Endothelial cell (in vitro differentiated cells): ENCODE data around the gene SATB2. TPM values are rescaled to one million over a fixed set of nuclear protein-coding genes. Genes with fewer than 3 reads are reported as not detected.

Source experiments
- DNase-seq: peaks from one replicate; pipeline ENCODE4 v3.0.0; 2021; ENCODE audit warnings: low spot score
- H3K27ac Mint-ChIP-seq: one replicate; pipeline ENCODE4 v1.8.0; 2021; ENCODE audit warnings: mixed read lengths, inconsistent platforms; ENCODE audit not compliant: unreplicated experiment
- H3K27me3 Mint-ChIP-seq: one replicate; pipeline ENCODE4 v1.8.0; 2021; ENCODE audit warnings: mild to moderate bottlenecking, moderate library complexity, mixed read lengths, inconsistent platforms; ENCODE audit not compliant: unreplicated experiment
- H3K36me3 Mint-ChIP-seq: one replicate; pipeline ENCODE4 v1.8.0; 2021; ENCODE audit warnings: mild to moderate bottlenecking, low read depth, mixed read lengths, inconsistent platforms; ENCODE audit not compliant: unreplicated experiment
- H3K4me1 Mint-ChIP-seq: one replicate; pipeline ENCODE4 v1.8.0; 2021; ENCODE audit warnings: mild to moderate bottlenecking, mixed read lengths, inconsistent platforms; ENCODE audit not compliant: unreplicated experiment
- H3K4me3 Mint-ChIP-seq: one replicate; pipeline ENCODE4 v1.8.0; 2021; ENCODE audit warnings: mild to moderate bottlenecking, mixed read lengths, inconsistent platforms; ENCODE audit not compliant: unreplicated experiment
- H3K9me3 Mint-ChIP-seq: one replicate; pipeline ENCODE4 v1.8.0; 2021; ENCODE audit warnings: mixed read lengths, inconsistent platforms; ENCODE audit not compliant: unreplicated experiment
- CTCF ChIP-seq: fragments of 200-600 bp; sonication (generic); IDR thresholded peaks from one replicate; pipeline ENCODE4 v1.5.0; 2021; ENCODE audit warnings: antibody characterized with exemption; ENCODE audit not compliant: unreplicated experiment
- total RNA-seq: library from RNA; stranded (reverse); fragmentation: NEBNext Ultra II Directional; extraction: Animal tissue kit (Norgen Biotek cat#: 25700); gene quantifications from one replicate; pipeline ENCODE4 v1.2.1, GENCODE V29; 2021; ENCODE audit not compliant: unreplicated experiment

Gene SATB2
- total RNA-seq, 1 donor from 2014 or later, result 3.8 TPM

- Mint-ChIP-seq H3K27ac (no peak overlapping the region), H3K27me3 (no peaks in the 10 kb centered on the region), H3K4me1 (peaks cover 5% of the 10 kb centered on the region), H3K4me3 (no peak overlapping the region), H3K36me3 (no peaks in the 10 kb centered on the region), H3K9me3 (no peaks in the 10 kb centered on the region)
- TF ChIP-seq CTCF, result no peak
- no peak for DNase-seq
These were observed 29.4 kb downstream of the SATB2 start for GRCh38 chr2:199428291-199428690.

- no peaks in the 10 kb centered on the region for H3K27me3 Mint-ChIP-seq
- H3K36me3 Mint-ChIP-seq, result no peaks in the 10 kb centered on the region
- no peak for DNase-seq
- H3K4me3 Mint-ChIP-seq, result no peak overlapping the region
- no peaks in the 10 kb centered on the region for H3K4me1 Mint-ChIP-seq
- H3K27ac Mint-ChIP-seq, result no peak overlapping the region
- no peak for TF ChIP-seq CTCF
- H3K9me3 Mint-ChIP-seq, result no peaks in the 10 kb centered on the region
These were observed 33.6 kb downstream of the SATB2 start for GRCh38 chr2:199424160-199424559.

- Mint-ChIP-seq H3K4me3 (no peak overlapping the region), H3K27ac (no peak overlapping the region), H3K27me3 (no peaks in the 10 kb centered on the region), H3K4me1 (no peaks in the 10 kb centered on the region), H3K36me3 (no peaks in the 10 kb centered on the region), H3K9me3 (no peaks in the 10 kb centered on the region)
- TF ChIP-seq CTCF, result no peak
- DNase-seq, result no peak
These were observed 38.3 kb downstream of the SATB2 start for GRCh38 chr2:199419428-199419827.

- no peak for DNase-seq
- Mint-ChIP-seq H3K36me3 (no peaks in the 10 kb centered on the region), H3K9me3 (no peaks in the 10 kb centered on the region), H3K4me1 (no peaks in the 10 kb centered on the region), H3K27ac (no peak overlapping the region), H3K4me3 (no peak overlapping the region), H3K27me3 (no peaks in the 10 kb centered on the region)
- no peak for TF ChIP-seq CTCF
These were observed 43.3 kb downstream of the SATB2 start for GRCh38 chr2:199414465-199414864.

- Mint-ChIP-seq H3K9me3 (no peaks in the 10 kb centered on the region), H3K36me3 (no peaks in the 10 kb centered on the region), H3K27ac (no peak overlapping the region), H3K27me3 (no peaks in the 10 kb centered on the region), H3K4me3 (no peak overlapping the region), H3K4me1 (no peaks in the 10 kb centered on the region)
- no peak for TF ChIP-seq CTCF
- no peak for DNase-seq
These were observed 43.7 kb downstream of the SATB2 start for GRCh38 chr2:199414001-199414400.
